GM21360 (cell line): ENCODE data around the gene F11.
"Not testable (repeated sequence)": the region's sequence is repeated elsewhere in the genome, so short reads cannot be mapped to it uniquely, and the experiment has no call there.

Source experiments
- ATAC-seq: cut with Tn5 transposase; IDR thresholded peaks from one replicate; pipeline ENCODE4 v1.9.1; 2021; ENCODE audit warnings: mild to moderate bottlenecking, moderate library complexity; ENCODE audit not compliant: unreplicated experiment

Gene F11

DNA sequence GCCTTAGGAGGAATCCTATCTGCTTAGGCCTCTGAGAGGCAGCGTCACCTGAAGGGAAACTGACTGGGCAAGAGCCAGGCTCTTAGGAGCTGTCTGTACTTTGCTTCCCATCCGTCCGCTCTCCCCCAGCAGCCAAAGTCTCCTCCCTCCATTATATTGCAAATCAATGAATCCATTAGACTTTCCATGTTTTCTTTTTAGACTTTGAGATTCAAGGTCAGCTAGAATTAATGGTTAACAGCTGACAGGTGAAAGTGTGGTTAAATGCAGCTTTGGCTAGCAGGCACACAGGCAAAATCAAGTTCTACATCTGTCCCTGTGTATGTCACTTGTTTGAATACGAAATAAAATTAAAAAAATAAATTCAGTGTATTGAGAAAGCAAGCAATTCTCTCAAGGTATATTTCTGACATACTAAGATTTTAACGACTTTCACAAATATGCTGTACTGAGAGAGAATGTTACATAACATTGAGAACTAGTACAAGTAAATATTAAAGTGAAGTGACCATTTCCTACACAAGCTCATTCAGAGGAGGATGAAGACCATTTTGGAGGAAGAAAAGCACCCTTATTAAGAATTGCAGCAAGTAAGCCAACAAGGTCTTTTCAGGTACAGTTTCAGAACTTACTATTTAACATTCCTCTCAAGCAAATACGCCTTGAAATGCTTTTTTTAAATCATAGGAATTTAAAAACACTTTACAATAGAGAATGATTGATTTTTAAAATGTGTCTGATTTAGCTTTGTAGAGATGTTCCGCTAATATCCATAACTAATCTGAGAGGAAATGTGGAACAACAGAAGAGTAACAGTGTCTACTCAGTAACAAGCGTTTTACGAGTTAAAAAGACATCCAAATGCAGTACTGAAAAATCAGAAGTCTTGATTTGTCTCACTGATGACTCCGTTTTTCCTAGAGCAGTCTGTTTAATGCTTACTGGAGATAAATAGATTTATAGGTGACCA, at the start of gene F11:
F11 (plus strand) TSS at position 507 of the 970 bp plus-strand sequence. CDS start 948 bp downstream, outside the sequence.
- ATAC-seq = no peak

DNA sequence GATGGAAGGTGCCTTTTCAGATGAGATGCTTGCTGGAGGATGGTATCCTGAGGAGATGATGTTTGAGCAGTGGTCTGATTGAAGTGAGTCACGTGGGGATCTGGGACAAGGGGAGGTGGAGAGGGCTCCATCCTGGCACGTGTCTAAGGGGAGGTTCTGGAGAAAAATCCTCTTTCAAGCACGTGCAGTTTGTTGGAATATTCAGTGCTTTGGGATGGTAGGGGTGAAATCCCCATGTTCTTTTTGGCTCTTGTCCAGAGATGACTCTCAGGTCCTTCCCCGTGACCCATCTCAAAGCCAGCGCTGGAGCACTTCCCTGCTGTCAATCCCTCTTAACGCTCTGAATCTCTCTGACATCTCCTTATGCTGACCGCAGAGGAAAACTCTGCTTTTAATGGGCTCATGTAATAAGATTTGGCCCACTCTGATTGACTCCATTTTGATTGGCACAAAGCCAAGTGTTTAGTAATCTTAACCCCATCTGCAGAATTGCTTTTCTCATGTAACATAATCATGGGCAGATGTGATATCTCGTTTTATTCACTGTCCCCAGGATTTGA, 49.4 kb upstream of the F11 start:
- no peak for ATAC-seq

DNA sequence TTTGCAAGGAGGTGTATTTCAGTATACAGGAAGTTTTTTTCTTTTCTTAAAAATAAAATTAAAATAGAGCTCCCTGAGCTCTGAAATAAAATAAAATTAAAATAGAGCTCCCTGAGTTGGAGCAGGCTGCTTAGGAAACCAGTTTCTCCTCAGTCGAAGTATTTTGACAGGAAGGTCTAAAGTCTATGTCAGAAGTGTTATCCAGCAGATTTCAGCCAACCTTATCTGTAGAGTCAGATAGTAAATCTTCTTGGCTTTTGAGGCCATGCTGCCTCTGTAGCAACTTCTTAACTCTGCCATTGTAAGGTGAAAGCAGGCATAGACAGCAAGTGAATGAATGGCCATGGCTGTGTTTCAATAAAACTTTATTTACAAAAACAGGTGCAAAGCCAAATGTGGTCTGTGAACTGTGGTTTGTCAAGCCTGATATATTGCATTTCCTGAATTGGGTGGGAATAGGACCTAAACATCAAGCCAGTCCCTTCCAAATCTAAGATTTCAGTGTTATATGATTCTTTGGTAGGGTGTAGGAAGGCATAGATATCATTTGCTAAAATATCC, 48.2 kb upstream of the F11 start:
- no peak for ATAC-seq

DNA sequence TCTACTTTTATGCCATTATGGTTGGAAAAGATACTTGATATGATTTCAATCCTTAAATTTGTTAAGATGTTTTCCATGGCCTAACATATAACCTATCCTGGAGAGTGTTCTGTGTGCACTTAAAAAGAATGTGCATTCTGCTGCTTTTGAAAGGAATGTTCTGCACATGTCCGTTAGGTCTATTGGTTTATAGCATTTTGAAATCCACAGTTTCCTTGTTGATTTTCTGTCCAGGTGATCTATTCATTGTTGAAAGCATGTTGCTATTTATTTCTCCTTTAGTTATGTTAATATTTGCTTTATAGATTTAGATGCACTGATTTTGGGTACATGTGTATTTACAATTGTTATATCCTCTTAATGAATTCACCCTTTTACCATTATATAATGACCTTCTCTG, 44.4 kb upstream of the F11 start:
- ATAC-seq = no peak

DNA sequence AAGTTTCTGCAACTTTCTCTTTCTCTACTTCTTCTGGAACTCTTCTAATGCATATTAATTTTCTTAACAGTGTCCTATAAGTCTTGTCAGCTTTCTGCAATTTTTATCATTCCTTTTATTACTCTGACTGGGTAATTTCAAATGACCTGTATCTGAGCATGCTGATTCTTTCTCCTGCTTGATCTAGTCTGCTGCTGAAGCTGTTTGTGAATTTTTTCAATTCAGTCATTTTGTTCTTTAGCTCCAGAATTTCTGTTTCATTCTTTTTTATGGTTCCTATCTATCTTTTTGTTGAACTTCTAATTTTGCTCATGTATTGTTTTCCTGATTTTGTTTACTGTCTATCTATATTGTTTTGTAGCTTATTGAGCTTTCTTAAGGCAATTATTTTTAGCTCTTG, 40.1 kb upstream of the F11 start:
- ATAC-seq = no peak

DNA sequence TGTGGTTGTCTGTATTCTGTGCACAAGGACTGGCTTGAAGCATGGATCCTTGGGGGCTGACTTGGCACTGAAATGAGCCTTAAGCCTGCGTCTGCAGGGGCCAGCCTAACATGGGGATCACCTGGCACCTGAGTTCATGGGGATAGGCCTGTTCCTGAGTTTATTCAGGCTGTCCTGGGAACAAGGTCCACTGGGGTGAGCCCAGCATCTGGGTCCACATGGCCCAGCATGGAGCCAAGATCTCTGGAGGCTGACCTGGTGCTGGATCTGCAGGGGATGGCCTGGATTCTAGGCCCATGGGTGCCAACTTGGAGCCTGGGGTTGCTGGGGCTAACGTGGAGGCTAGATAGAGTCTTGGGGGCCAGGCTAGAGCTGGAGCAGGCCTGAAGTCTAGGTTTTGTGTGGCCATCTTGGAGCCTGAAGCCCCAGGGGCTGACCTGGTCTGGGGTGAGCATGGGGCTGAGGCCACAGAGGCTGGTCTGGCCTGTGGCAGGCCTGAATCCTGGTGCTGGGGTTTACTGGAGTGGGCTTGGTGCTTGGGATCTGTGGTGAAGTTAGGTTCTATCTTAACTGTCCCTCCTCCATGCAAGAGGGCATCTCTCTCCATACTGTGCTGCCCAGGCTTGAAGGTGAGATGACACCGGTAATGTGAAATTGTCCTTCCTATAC, 39.3 kb upstream of the F11 start:
- ATAC-seq = no peak

DNA sequence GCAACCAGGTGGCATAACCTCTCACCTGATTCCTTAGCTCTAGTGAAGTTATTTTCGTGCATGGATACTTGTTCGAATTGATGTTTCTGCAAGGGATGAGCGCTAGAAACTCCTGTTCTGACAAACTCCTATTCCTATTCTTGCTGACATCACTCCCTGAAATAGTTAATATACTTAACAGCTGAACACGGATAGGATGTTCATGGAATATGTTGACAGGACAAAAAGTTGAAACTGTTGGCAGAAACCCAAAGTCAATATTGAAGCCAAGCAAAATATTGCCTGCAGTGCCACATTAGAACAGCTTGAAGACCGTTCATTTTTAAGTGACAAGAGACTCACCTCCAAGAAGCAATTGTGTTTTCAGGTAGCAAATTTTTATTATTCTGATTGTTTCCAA, 38.8 kb upstream of the F11 start, which contains the start of gene KLKB1:
KLKB1 (plus strand) TSS at position 287 of the 400 bp plus-strand sequence. CDS start 689 bp downstream, outside the sequence.
- no peak for ATAC-seq

DNA sequence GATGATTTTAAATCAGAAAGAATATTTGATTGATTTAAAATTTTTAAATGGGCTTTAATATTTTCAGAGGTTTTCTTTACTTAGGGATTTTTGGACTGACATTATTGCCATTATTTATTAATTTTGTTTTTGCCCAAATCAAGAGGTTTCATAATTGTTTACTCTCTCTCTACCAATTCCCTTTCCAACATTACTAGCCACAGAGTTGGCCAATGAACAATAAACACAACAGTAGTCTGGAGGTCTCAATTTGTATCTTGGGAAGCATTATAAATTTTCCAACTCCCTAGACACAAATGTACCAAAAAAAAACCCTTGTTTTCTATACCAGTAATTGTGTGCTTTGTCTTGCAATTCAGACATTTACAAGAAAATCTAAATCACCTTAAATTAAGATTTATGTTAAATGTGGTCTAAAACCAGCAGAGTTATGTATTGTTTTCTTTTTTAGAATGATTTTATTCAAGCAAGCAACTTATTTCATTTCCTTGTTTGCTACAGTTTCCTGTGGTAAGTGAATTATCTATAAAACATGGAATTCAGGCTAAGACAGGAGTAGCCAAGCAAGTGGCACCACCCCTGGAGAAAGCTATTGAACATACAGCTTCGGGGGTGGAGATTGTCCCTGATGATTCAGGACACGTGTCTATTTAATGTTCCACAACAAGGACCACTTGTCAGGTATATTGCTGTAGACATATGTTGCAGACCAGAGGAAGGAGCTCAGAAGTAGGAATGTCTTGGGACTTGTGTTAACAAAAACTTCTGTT, 38.1 kb upstream of the F11 start:
- no peak for ATAC-seq

DNA sequence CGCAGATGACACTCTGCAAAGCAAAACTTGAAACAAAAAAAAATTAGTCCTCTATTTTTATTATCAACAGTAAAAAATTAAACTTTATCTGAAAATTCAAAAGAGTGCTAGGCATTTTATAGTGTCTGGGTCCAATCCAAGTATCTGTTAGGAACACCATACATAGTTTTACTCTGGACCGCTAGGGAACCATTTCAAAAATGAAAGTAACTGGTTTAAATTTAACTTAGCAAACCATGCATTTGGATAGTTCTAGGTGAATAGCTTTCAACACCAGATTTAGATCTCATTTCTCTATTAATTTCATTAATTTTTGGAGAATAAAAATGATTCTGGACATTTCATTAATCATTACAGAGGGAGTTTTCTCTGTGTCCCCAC, 37.5 kb upstream of the F11 start:
- ATAC-seq = no peak

DNA sequence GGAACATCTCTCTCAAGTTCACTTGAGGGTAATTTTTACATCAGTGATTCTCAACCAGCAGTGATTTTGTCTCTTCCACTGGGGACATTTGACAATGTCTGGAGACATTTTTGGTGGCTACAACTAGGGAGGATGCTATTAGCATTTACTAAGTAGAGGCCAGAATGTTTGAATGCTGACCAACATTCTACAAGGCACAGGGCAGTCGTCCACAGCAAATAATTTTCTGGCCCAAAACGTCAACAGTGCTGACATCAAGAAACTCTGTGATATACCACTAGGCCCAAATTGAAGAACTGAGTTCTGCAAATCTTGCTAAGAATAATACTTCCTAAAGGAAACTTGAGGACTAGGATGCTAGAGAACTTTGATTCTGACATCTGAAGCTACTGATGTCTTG, 31.6 kb upstream of the F11 start:
- ATAC-seq = no peak

DNA sequence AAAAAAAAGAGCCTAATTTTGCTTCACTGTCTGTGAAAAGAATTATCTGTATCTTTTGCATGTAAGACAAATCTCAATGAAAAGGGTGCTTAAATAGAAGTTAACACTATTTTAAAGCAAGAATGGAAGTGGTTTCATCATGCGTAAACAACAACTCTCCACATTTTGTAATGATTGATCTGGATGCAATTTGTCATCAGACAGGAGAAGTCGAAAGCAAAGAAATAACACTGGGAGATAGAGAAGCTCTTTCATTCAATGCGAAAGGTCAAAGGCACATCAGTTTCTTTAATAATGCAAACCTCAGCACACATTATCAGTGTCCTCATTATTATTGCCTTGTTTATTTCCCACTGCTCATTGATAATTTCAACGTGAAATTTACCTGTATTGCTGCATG, 29.9 kb upstream of the F11 start:
- ATAC-seq = no peak

DNA sequence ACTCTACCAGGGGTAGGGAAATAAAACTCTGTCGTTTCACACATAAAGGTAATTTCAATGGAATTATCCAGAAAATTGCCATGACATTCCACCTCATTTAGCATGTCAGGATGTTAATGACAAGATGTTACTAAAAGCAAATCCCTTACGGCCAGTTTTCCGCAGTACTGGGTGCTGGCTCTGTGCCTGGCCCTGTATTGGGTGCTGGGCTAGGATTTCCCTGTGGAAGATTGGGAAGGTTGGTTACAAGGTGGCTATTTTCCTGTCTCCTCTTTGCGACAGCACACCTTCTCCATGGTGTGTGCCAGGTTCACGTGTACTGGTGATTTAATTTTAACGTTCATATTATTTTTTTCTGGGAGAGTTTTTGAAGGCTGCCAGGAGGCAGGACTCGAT, 25.5 kb upstream of the F11 start:
- ATAC-seq = no peak

DNA sequence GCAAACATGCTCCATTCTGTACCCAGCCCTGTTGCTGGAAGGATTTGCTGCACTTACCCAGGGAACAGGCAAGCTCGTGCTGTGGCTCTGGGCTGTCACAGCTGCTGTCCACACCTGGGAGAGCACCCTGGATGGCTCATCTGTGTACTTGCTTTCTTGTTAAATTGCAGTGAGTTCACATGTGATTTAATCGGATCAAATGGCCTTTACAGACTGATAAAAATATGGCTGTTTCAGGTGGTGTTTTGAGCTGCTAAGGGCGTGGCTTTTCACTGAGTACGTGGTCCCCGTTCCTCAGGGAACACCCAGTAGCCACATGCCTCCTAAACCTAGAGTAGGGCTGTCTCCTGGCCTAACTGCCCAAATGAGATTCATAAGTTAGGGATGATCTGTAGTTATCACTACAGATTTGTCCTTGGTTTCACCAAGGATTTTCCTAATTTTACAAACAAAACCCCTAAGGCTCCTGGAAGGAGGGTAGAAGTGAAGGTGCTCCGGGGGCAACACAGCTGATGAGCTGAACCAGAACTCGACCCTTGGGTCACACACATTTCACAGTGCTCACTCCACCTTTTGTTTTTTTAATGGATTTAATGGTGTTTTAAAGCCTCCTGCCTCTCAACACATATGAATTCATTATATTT, 25.0 kb upstream of the F11 start:
- ATAC-seq = no peak

DNA sequence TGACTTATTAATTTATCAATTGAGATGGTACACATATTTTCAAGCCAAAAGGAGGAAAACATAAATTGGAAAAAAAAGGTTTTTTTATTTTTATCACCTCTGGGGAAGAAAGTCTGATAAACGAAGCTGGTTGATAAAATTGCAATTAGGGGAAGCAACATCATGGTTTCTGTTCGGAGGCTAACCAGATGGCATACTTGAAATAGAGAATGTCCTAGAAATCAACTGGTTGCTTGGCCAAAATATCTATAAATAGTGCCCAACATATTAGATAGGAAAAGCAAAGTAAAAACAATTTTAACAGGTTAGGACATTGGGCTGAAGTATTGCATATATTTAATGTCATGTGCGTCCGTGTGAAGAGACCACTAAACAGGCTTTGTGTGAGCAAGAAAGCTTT, 24.4 kb upstream of the F11 start:
- no peak for ATAC-seq

DNA sequence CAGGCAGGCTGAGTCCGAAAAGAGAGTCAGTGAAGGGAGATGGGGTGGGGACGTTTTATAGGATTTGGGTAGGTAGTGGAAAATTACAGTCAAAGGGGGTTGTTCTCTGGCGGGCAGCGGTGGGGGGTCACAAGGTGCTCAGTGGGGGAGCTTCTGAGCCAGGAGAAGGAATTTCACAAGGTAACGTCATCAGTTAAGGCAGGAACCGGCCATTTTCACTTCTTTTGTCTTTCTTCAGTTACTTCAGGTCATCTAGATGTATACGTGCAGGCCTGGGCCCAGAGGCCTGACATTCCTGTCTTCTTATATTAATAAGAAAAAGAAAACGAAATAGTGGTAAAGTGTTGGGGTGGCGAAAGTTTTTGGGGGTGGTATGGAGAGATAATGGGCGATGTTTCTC, 24.0 kb upstream of the F11 start:
- ATAC-seq = not testable (repeated sequence)

DNA sequence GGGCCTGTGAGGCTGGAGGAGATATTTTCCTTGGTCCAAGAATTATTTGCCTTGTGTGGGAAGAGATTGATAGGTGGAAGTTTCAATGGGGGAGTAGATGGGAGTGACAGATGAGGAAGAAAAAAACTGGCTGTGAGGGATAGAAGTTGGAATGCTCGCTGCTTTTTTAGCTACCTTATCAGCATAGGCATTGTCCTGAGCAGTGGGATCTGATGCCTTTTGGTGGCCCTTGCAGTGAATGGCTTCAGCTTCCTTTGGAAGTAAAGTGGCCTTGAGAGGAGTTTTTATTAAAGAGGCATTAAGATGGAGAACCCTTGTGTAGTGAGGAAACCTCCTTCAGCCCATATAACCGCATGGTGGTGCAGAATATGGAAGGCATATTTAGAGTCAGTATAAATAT, 22.7 kb upstream of the F11 start:
- ATAC-seq = no peak

DNA sequence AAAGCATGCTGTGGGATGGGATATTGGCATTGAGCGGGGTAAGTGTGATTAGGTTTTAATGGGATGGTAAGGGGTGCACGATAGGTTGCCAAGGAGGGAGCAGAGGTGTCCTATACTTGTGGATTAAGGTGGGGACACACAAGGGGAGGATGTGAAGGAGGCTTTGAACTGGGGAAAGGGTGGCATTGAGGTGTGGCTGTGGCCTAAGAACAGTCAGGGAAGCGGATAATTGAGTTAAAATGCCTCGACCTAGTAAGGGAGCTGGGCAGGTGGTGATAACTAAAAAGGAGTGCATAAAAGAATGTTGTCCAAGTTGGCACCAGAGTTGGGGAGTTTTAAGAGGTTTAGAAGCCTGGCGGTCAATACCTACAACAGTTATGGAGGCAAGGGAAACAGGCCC, 21.2 kb upstream of the F11 start:
- ATAC-seq = no peak

DNA sequence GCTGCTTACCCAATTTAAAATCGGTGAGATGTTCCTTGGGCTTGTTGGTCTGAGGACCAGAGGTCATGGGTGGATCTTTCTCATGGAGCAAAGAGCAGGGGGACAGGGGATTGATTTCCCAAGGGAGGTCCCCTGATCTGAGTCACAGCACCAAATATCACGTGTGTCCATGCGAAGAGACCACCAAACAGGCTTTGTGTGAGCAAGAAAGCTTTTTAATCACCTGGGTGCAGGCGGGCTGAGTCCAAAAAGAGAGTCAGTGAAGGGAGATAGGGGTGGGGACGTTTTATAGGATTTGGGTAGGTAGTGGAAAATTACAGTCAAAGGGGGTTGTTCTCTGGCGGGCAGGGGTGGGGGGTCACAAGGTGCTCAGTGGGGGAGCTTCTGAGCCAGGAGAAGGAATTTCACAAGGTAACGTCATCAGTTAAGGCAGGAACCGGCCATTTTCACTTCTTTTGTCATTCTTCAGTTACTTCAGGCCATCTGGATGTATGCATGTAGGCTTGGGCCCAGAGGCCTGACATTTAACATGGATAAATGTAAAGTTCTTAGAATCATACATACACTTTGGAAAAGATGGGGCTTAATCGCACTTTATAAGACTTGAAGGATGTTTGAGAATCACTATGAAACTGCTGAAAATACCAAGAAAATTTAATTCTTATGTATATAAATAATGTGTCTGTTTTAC, 18.8 kb upstream of the F11 start:
- not testable (repeated sequence) for ATAC-seq

DNA sequence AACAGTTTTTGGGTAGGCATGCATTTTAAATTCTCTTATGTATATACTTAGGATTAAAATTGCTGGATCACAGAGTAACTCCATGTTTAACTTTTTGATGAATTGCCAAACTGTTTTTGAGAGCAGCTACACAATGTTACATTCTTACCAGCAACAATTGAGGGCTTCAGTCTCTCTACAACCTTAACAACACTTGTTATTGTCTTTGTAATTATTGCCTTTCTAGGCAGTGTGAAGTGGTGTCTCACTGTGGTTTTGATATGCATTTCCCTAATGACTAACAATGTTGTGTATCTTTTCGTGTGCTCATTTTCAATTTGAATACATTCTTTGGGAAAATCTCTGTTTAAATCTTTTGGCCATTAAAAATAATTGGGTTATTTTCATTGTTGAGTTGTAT, 17.3 kb upstream of the F11 start:
- no peak for ATAC-seq
